Hindlimb muscle (tissue), 1 donor: ENCODE data around the gene MRGPRF. TPM values are rescaled to one million over a fixed set of nuclear protein-coding genes. Genes with fewer than 3 reads are reported as not detected.

Experiments used
- DNase-seq: peaks from one replicate; pipeline ENCODE4 v3.0.0-alpha.2; 2013
- polyA plus RNA-seq: library from polyadenylated mRNA; unstranded; fragments of 120-200 nt; gene quantifications from one replicate; pipeline ENCODE4 v1.2.1, GENCODE V29; 2013; ENCODE audit not compliant: insufficient read length

MRGPRF gene
- polyA plus RNA-seq, 1 donor: 17.4 TPM

- DNase-seq: no peak
These were observed 51.8 kb downstream of the MRGPRF start for GRCh38 chr11:68961245-68961644.

GRCh38 chr11:68960294-68961071, 52.6 kb downstream of the MRGPRF start:
- no peak for DNase-seq

DNA sequence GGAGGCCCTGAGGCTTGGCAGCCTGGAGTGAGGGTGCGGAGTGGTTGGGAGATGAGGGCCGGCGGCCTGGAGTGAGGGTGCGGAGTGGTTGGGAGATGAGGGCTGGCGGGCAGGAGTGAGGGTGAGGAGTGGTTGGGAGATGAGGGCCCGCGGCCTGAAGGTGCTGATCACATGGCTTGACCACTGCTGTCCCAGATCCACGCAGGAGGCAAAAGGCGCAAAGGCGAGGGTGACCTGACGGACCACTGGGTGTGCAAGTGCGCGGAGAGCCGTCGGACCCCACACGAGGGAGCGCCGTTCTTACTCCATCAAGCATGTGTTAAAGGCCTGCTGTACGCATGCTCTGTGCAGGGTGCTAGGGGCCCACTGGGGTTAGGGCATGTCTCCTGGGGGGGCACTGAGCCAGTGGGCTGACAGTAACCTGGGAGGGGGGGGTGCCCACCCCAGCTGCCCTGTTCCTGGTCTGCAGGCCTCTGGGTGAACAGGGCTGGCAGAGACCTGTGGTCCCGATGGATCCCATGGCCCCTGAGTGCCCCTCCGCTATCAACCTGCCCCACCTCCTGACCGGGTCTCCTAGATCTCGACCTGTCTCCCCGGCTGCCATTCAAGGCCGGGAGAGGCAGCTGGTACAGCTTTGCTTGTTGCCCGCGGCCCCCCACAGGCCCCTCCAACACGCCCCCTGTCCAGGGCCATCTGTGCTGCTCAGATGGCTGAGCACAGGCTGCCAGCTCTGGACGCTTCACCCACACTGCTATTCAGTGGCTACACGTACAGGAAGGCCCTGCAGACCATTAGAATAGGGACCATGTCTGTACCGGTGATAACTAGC, 53.4 kb downstream of the MRGPRF start:
- no peak for DNase-seq

- no peak for DNase-seq
These were observed 54.8 kb downstream of the MRGPRF start for GRCh38 chr11:68958211-68958610.

- no peak for DNase-seq
These were observed 56.3 kb downstream of the MRGPRF start for GRCh38 chr11:68956547-68957254.

- DNase-seq: no peak
These were observed 56.9 kb downstream of the MRGPRF start for GRCh38 chr11:68956142-68956541.

DNA sequence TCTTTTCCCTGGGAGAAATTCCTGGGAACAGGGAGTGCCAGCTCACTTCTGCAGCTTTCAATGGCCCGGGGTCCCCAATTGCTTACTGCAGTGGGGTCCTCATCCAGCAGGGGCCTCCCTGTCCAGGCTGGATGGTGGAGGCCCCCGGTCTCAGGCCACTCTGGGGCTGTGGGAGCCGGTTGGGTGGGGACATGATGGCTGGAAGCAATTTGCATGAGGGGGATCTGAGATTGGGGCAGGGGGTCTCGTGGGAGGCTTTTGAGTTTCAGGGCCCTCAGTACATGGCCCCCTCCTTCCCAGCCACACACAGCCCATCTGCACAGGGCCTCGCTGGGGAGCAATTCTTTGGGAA, 57.5 kb downstream of the MRGPRF start:
- no peak for DNase-seq

DNA sequence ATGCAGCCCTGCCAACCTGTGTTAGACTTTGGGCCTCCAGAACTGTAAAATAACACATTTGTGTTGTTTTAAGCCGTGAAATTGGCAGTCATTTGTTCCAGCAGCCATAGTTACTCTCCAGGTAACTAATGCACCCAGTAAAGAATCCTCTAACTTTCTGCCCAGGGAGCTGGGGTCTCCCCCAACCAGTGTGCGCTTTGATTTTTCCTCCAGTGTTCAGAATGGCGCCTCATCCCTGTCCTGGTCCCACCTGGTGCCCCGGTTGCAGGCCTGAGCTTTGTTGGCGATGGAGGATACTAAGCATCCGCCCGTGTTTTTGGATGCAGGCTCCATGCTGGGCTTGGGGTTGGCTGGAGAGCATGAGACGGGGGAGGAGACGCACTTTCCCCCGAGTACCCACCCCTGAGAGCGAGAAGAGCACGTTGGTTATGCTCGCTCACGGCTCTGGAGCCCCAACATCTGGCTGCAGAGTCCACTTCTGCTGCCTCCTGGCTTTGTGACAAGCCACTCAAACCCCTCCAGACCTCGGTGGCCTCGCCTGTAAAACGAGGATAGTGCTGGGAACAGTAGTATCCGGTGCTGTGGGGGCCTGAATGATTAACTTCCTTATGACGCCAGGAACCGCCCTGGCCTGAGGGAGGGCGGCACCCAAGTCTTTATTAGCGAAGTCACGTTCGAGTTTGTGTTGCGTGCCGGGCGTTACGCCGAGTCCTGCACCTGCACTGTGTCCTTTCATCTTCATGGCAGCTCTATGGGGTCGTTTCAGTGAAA, 58.0 kb downstream of the MRGPRF start:
- no peak for DNase-seq

Other genes starting within 250 kb of the MRGPRF start
- 11.2 TPM for gene CPT1A, start 171.3 kb downstream of the MRGPRF start, polyA plus RNA-seq
- gene MRPL21, start 109.4 kb downstream of the MRGPRF start, polyA plus RNA-seq: 44.5 TPM
- gene IGHMBP2, start 109.4 kb downstream of the MRGPRF start, polyA plus RNA-seq: 14.1 TPM
- gene MRGPRD, start 32.3 kb downstream of the MRGPRF start, polyA plus RNA-seq: not detected
- gene TPCN2, start 35.7 kb upstream of the MRGPRF start, polyA plus RNA-seq: 10.5 TPM
- gene SMIM38, start 142.7 kb upstream of the MRGPRF start, polyA plus RNA-seq: 0.12 TPM